ENCODE measurements around the gene ARHGAP26. TPM values are rescaled to one million over a fixed set of nuclear protein-coding genes. Genes with fewer than 3 reads are reported as not detected.

Gene ARHGAP26
- total and polyA plus RNA-seq, 7 donors = 2.5 to 28.7 (median 12.0) TPM

GRCh38 chr5:143017992-143018391 lies 247.8 kb downstream of the ARHGAP26 start:
- DNase-seq = no peak
- Histone ChIP-seq H3K27me3 (ENCODE audit: insufficient read depth in 3 of 3, low read length in 2 of 3) (no peaks in the 10 kb centered on the region), H3K27ac (no peak overlapping the region), H3K4me1 (peaks cover 25% of the 10 kb centered on the region), H3K36me3 (ENCODE audit: insufficient read depth in 1 of 2, low read depth in 1 of 2) (no peaks in the 10 kb centered on the region), H3K4me3 (no peak overlapping the region), H3K9me3 (no peaks in the 10 kb centered on the region)
- intact Hi-C loops (cut with DNase I) = loop anchor here in 1 of 2 donors (10.0 kb wide), 1 partner anchor 657 kb away; no protein-coding TSS in a partner anchor
- 73 to 95% (median 86%) methylated on average over 1 of the region's 1 CpG for WGBS, 3 donors
- no peak for TF ChIP-seq CTCF (IDR thresholded peaks at IDR 0.05)
- no peak for ATAC-seq

DNA sequence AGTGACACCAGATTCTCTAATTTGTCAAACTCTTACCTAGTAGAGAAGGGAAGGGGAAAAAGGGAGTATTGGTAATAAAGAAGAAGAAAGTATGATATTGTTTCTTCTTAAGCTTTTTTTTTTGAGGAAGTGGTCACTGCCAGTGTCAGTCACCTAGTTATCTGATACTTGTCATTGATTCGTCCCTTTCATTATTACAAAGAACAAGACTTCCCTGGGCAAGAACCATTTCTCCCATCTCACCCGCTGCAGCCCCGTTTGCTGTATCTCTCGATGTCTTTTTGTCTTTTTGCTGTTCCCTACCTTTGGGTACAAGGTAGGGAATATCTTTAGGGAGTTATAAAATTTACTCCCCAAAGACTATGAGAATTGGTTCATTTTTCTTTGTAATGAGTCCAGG lies 249.0 kb downstream of the ARHGAP26 start:
- WGBS, 3 donors = 82 to 96% (median 86%) methylated on average over 4 of the region's 4 CpGs
- TF ChIP-seq CTCF (IDR thresholded peaks at IDR 0.05) = no peak
- Histone ChIP-seq H3K9me3 (no peaks in the 10 kb centered on the region), H3K4me1 (peaks cover 36% of the 10 kb centered on the region), H3K4me3 (no peak overlapping the region), H3K27me3 (ENCODE audit: insufficient read depth in 3 of 3, low read length in 2 of 3) (no peaks in the 10 kb centered on the region), H3K27ac (no peak overlapping the region), H3K36me3 (ENCODE audit: insufficient read depth in 1 of 2, low read depth in 1 of 2) (no peaks in the 10 kb centered on the region)
- intact Hi-C loops (cut with DNase I) = loop anchor here in 1 of 2 donors (10.0 kb wide), 1 partner anchor 656 kb away; no protein-coding TSS in a partner anchor
- DNase-seq = no peak
- ATAC-seq = no peak

DNA sequence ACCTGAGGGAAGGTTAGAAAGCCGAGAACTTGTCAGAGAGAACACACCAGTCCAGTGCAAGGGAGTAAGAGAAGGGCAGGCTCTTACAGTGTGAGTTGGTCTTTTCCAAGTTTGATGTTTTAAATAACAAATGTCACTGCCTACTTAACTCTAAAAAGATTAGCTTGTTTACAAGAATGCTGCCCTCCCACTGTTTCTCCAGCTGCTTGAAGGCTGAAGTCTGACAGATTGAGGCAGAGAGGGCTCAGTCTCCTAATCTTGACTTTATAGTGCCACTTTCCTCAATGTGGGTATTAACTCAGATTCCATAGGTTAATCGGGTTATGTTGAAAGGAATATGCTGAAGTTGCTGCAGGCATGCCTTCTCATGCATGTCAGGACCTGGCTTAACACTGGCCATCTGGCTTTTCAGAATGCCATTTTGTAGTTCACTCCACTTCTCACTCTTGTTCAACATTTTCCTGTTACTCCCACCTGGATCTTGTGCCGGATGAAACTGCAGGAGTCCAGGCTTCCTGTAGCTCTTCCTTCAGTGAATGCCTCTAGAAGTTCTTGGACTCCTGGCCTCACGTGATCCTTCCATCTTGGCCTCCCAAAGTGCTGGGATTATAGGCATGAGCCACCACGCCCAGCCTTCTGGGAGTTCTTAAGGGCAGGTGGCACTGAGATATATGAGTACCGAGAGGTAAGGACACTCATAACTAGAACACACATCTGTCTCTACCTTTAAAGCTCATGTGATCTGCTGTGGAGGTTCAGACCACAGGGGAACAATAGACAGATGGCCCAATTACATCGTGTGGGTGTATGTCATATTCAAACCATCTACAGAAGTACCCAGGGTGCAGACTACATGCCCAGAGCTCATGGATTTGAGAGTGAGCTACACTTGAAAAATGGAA lies 249.7 kb downstream of the ARHGAP26 start:
- intact Hi-C loops (cut with DNase I) = loop anchor here (5.0 to 10.0 kb wide), 4 partner anchors 117 to 655 kb away; partner anchors contain the start of gene NR3C1 (in 1 of the 2)

GRCh38 chr5:143021595-143021994 lies 251.4 kb downstream of the ARHGAP26 start:
- intact Hi-C loops (cut with DNase I) = loop anchor here (5.0 to 10.0 kb wide), 3 partner anchors 116 to 483 kb away; partner anchors contain the start of gene NR3C1 (in 1 of the 2)
- DNase-seq = no peak

More for the DNA sequence above, 249.7 kb downstream of the ARHGAP26 start:
- no peak for ATAC-seq
- H3K4me3 ChIP-seq = no peak overlapping the region
- no peaks in the 10 kb centered on the region for H3K27me3 ChIP-seq (ENCODE audit: insufficient read depth in 3 of 3, low read length in 2 of 3)
- 68 to 77% (median 72%) methylated on average over 7 of the region's 7 CpGs for WGBS, 3 donors
- no peak for TF ChIP-seq CTCF (IDR thresholded peaks at IDR 0.05)
- DNase-seq = no peak
- H3K36me3 ChIP-seq (ENCODE audit: insufficient read depth in 1 of 2, low read depth in 1 of 2) = no peaks in the 10 kb centered on the region
- H3K27ac ChIP-seq = no peak overlapping the region
- H3K9me3 ChIP-seq = no peaks in the 10 kb centered on the region
- H3K4me1 ChIP-seq = peaks cover 43% of the 10 kb centered on the region

More at GRCh38 chr5:143021595-143021994, 251.4 kb downstream of the ARHGAP26 start:
- WGBS, 3 donors = 94 to 97% (median 96%) methylated on average over 2 of the region's 2 CpGs
- no peak for TF ChIP-seq CTCF (IDR thresholded peaks at IDR 0.05)
- Histone ChIP-seq H3K4me1 (peaks cover 58% of the 10 kb centered on the region), H3K27me3 (ENCODE audit: insufficient read depth in 3 of 3, low read length in 2 of 3) (no peaks in the 10 kb centered on the region), H3K27ac (no peak overlapping the region), H3K9me3 (no peaks in the 10 kb centered on the region), H3K4me3 (no peak overlapping the region), H3K36me3 (ENCODE audit: insufficient read depth in 1 of 2, low read depth in 1 of 2) (no peaks in the 10 kb centered on the region)
- no peak for ATAC-seq
